ENCODE data around the gene SP6. TPM values are rescaled to one million over a fixed set of nuclear protein-coding genes. Genes with fewer than 3 reads are reported as not detected.

Gene SP6
- total RNA-seq, 4 donors from 2014 or later = 0.12 to 0.31 (median 0.14) TPM

DNA sequence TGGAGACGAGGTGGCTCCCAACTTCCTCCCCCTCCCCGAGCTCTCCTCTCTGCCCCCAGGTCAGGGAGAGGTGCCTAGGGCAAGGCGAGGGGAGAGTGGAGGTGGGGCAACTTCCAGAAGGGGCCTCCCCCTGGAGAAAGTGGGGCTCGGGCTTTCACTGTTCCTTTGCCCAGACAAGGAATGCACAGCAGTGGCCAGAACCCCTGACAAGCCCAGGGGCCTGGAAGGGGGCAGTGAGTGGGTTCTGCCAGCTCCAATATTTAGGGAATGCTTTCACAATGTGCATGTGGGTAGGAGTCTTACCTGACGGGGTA, 33.4 kb upstream of the SP6 start:
- Histone ChIP-seq H3K36me3 (no peaks in the 10 kb centered on the region), H3K9me3 (no peaks in the 10 kb centered on the region), H3K4me1 (no peaks in the 10 kb centered on the region), H3K27me3 (peaks cover 28% of the 10 kb centered on the region), H3K27ac (no peak overlapping the region), H3K4me3 (no peak overlapping the region)
- TF ChIP-seq EP300 (IDR thresholded peaks at IDR 0.05) (no peak), POLR2A (IDR thresholded peaks at IDR 0.05) (no peak), POLR2AphosphoS5 (IDR thresholded peaks at IDR 0.05) (no peak)
- TF ChIP-seq, protein P1, sequence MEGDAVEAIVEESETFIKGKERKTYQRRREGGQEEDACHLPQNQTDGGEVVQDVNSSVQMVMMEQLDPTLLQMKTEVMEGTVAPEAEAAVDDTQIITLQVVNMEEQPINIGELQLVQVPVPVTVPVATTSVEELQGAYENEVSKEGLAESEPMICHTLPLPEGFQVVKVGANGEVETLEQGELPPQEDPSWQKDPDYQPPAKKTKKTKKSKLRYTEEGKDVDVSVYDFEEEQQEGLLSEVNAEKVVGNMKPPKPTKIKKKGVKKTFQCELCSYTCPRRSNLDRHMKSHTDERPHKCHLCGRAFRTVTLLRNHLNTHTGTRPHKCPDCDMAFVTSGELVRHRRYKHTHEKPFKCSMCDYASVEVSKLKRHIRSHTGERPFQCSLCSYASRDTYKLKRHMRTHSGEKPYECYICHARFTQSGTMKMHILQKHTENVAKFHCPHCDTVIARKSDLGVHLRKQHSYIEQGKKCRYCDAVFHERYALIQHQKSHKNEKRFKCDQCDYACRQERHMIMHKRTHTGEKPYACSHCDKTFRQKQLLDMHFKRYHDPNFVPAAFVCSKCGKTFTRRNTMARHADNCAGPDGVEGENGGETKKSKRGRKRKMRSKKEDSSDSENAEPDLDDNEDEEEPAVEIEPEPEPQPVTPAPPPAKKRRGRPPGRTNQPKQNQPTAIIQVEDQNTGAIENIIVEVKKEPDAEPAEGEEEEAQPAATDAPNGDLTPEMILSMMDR (IDR thresholded peaks at IDR 0.05) = no peak
- ATAC-seq = no peak
- WGBS, 2 donors (ENCODE audit: low coverage in 1 of 2) = 67% methylated on average over 2 of the region's 5 CpGs; no CpG with 5 or more reads in 1 of the 2 donors

DNA sequence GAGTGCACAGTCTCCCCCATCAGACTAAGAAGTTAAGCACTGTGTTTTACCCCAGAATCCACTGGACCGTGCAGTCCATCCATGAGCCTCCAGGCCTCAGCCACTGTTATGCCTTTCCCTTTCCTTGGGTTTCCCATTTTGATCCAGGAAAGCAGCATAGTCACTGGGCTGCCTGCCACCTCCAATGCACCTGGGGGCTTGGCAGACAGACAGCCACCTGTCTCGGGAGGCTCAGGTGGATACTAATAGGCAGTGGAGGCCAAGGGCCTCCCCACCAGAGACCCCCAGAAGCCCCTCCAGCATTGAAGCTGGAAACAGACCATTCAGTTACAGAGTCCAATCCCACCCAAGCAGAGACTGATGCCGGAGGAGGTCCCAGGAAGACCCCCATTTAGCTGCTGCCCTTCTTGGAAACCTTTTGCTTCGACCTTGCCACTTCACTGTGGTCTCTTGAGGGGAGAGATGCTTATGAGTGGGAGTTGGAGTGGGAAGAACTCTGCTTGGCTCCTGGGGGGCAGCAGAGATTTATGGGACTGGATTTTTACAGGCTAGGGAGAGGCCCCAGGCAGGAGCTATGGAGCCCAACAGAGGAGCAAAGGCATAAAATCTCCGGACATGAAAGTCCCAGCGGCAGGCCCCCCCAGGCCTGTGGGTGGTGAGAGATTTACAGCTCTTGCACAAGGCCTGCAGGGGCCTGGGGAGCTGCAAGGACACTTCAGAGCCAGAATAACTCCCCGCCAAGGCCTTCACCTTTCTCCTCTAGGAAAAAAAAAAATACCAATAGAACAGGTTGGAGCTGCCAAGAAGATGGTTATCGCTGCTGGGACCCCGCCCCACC, 32.8 kb upstream of the SP6 start:
- no peaks in the 10 kb centered on the region for H3K4me1 ChIP-seq
- TF ChIP-seq EP300 (IDR thresholded peaks at IDR 0.05) (no peak), POLR2A (IDR thresholded peaks at IDR 0.05) (no peak), POLR2AphosphoS5 (IDR thresholded peaks at IDR 0.05) (no peak)
- TF ChIP-seq, protein P1 (IDR thresholded peaks at IDR 0.05) = no peak
- no peaks in the 10 kb centered on the region for H3K9me3 ChIP-seq
- H3K27me3 ChIP-seq = peaks cover 33% of the 10 kb centered on the region
- ATAC-seq = no peak
- WGBS, 2 donors (ENCODE audit: low coverage in 1 of 2) = 67 to 74% methylated on average over 3 to 6 of the region's 9 CpGs
- no peaks in the 10 kb centered on the region for H3K36me3 ChIP-seq
- no peak overlapping the region for H3K27ac ChIP-seq
- no peak overlapping the region for H3K4me3 ChIP-seq

DNA sequence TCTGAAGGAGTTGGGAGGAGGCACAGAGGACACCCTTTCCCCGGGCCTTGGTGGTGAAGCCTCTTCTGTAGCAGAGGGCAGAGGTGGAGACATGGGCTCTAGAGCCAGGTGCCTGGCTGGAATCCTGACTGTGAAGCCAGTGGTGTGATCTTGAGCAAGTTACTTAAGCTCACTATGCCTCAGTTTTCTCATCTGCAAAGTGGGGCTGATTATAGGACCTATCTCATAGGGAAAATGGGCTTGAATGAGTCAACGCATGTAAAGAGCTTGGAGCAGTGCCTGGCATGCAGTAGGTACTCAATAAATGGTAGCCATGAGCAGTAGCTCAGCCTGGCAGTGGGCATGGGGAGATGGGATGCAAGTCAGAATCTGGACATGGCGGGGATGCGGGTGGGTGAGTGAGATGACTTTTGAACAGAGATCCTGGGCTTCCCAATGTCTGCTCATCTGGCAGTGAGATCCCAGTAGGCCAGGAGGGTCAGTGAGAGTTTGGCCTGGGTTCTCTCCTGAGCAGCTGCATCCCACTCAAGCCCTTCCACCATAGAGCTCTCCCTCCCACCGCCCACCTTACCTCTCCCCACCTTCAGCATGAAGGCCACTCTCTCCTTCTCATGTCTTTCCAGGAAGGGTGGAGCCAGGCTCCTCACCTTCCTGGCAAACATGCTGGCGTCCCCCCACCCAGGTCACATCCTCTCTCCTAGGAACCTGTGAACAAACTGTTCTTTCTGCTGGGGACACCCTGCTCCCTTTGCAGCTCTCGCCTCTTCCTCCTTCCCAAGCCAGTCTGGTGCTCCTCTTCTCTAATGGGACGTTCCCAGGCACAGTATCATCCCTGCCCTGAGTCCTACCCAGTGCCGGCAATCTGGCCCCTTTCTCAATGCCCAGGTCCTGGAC, 32.0 kb upstream of the SP6 start:
- Histone ChIP-seq H3K36me3 (no peaks in the 10 kb centered on the region), H3K4me3 (no peak overlapping the region), H3K27ac (peak overlapping the region in 3 of 4 donors; percentile 33 to 43 (median 38)), H3K4me1 (no peaks in the 10 kb centered on the region), H3K27me3 (peaks cover 41% of the 10 kb centered on the region), H3K9me3 (no peaks in the 10 kb centered on the region)
- TF ChIP-seq, protein P1 (IDR thresholded peaks at IDR 0.05) = no peak
- no peak for TF ChIP-seq POLR2AphosphoS5 (IDR thresholded peaks at IDR 0.05)
- no peak for TF ChIP-seq POLR2A (IDR thresholded peaks at IDR 0.05)
- no peak for TF ChIP-seq EP300 (IDR thresholded peaks at IDR 0.05)
- ATAC-seq = peak; percentile 20
- WGBS, 2 donors (ENCODE audit: low coverage in 1 of 2) = 84 to 100% methylated on average over 2 to 8 of the region's 9 CpGs

DNA sequence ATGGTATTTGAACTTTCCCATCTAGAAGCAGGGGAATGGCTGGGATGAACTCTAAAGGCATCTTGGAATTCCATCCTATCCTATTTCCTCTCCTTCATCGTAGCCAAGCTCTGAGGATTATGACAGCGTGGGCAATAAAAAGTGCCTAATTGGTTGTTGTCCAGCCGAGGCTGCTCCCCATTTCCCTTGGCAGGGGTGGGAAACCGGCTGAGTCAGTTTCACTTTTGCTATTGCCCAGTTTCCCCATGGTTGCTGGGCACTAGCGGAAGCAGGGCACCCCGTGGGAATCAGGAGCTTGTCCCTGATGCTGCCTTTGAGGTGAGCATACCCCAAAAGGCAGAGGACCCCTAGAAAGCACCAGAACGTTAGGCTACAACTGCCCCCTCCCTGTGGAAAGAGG, 31.3 kb upstream of the SP6 start:
- no peak overlapping the region for H3K4me3 ChIP-seq
- TF ChIP-seq POLR2AphosphoS5 (IDR thresholded peaks at IDR 0.05) = no peak
- H3K27me3 ChIP-seq = peaks cover 48% of the 10 kb centered on the region
- no peaks in the 10 kb centered on the region for H3K36me3 ChIP-seq
- peak overlapping the region in 3 of 4 donors; percentile 33 to 43 (median 38) for H3K27ac ChIP-seq
- H3K4me1 ChIP-seq = no peaks in the 10 kb centered on the region
- no peak for ATAC-seq
- H3K9me3 ChIP-seq = no peaks in the 10 kb centered on the region
- 44% methylated on average over 4 of the region's 7 CpGs; no CpG with 5 or more reads in 1 of the 2 donors for WGBS, 2 donors (ENCODE audit: low coverage in 1 of 2)

DNA sequence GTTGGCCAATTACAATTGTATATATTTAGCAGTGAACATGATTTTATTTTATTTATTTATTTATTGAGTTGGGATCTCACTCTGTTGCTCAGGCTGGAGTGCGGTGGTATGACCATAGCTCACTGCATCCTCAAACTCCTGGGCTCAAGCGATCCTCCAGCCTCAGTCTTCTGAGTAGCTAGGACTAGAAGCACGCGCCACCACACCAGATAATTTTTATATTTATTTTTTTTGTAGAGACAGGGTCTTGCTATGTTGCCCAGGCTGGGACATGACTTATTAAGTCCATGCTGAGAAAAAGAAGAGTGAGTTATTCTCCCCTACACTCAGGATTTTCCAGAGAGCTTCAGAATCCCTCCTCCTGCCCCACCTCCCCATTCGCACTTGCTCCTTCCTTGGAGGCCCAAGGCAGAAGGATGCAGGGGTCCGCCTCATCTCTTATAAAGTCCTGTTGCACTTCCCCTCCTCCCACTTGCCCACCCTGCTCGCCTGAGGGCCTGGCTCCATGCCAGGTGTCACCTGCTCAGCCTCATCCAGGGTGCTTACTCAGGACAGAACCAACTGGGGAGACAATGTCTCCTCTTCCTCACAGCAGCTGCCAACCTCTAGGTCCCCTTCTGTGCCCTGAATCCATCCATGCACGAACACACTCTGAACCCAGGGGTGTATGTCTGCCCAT, 29.0 kb upstream of the SP6 start:
- Histone ChIP-seq H3K27ac (no peak overlapping the region), H3K4me3 (no peak overlapping the region), H3K27me3 (peaks cover 67% of the 10 kb centered on the region), H3K36me3 (no peaks in the 10 kb centered on the region), H3K4me1 (no peaks in the 10 kb centered on the region), H3K9me3 (no peaks in the 10 kb centered on the region)
- TF ChIP-seq POLR2AphosphoS5 (IDR thresholded peaks at IDR 0.05) = no peak
- TF ChIP-seq, protein P1 (IDR thresholded peaks at IDR 0.05) = no peak
- TF ChIP-seq POLR2A (IDR thresholded peaks at IDR 0.05) = no peak
- no peak for TF ChIP-seq EP300 (IDR thresholded peaks at IDR 0.05)
- ATAC-seq = no peak
- 72 to 86% methylated on average over 3 to 7 of the region's 8 CpGs for WGBS, 2 donors (ENCODE audit: low coverage in 1 of 2)

Data from gastroesophageal sphincter (tissue), 4 donors.